GM19324 (cell line): ENCODE measurements around the gene TWF2.
"Not testable (repeated sequence)": the region's sequence is repeated elsewhere in the genome, so short reads cannot be mapped to it uniquely, and the experiment has no call there.

Source experiments
- ATAC-seq: cut with Tn5 transposase; IDR thresholded peaks from one replicate; pipeline ENCODE4 v1.9.1; 2021; ENCODE audit warnings: mild to moderate bottlenecking, moderate library complexity; ENCODE audit not compliant: unreplicated experiment, low FRiP score

TWF2 gene

DNA sequence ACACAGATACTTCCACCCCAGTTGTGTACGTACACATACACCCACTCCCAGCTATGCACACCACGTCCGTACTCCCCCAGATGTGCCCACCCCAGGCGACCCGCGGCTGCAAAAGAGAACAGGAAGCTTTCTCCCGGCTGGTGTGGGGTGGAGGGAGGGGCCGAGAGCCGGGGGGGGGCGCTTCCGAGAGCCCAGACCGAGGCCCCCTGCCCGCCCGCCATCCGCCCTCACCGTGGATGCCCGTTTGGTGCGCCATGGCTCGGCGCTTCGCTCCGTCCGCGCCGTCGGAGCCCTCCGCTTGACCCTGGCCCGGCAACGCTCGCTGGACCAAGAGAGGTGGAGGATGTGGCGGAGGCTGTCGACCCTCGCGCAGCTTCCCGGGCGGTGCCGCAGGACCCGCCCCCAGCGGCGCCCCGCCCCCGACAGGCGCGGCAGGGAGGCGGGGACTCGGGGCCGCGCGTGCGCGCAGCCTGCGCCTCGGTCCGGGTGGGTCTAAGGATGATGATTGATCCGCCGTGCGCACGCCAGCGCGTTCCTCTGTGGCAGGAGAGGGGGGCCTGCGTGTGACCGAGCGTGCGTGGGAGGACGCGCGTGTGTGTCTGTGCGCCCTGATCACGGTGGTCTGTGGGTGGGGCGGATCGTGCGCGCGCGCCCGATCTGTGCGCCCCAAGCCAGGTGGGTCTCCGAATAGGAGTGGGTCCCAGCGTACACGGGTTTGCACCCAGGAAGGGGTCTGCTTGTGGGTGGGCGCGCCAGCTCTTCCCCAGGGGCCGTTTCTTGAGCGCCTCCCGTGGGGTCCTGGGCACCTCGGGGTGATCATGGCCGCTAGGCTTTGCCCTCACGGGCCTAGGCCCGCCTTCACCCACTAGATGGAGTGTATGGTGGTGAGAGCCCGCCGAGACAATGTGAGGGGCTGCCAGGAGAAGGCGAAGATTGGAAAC, at the start of gene TWF2:
TSS of gene TWF2 (minus strand) at position 398 of the 941 bp plus-strand sequence. CDS start at position 256, 142 bp downstream.
- peak; percentile 82 for ATAC-seq

DNA sequence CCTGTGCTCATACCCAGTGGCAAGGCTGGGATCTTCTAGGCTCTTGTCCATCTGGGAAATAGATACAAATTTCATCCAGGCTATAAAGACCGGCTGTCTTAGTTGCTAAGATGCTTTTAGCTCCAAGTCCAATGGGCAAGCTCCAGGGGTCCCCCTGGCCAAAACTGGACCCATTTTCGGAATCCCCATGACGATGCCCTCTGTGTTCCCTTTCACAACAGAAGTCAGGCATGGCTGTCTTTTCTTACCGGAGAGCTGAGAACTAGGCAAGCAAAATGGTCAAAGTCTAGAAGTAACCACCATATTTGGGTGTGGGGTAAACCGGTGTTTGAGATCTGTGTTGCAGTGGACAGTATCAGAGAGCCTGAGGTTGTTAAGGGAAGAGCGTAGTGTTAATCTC, 49.7 kb upstream of the TWF2 start:
- no peak for ATAC-seq

DNA sequence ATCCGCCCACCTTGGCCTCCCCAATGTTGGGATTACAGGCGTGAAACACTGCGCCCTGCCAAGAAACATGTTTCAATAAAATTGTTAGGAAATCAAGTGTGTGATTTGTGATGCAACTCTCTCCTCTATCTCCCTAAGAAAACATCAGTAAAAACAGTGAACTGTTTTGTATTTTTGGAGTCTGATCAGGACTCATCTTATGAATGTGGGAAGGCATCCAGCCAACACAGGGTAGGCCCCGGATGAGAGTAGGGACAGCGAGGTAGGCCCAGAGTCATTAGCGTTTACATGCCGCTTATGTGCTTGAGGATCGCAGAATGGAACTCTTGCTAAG, 47.8 kb upstream of the TWF2 start:
- no peak for ATAC-seq

DNA sequence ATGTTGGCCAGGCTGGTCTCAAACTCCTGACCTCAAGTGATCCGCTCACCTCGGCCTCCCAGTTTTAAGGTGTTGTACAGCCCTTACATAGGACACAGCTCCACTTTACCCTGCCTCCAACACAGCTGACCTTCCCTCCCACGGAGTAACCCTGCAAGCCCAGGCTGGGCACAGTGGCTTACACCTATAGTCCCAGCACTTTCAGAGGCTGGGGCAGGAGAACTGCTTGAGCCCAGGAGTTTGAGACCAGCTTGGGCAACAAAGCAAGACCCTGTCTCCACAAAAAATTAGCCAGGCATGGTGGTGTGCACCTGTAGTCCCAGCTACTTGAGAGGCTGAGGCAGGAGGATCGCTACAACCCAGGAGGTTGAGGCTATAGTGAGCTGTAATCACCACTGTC, 45.1 kb upstream of the TWF2 start:
- not testable (repeated sequence) for ATAC-seq

DNA sequence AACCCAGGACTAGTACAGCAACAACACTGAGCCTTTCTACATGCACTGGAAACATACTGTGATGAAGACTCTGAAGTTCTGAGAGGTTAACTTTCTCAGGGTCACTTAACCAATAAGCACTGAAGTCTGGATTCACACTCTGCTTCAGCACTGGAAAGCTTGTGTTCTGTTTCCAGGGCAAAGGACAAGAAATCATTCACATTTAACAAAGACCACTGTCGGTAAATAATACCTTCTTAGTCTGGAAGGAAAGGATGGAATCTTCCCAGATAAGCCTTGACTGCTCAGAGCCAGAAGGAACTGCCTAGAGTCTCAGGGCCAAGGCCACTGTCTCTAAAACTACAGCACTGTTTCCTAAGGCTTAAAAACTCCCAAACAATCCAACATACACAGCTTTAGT, 44.3 kb upstream of the TWF2 start:
- no peak for ATAC-seq

DNA sequence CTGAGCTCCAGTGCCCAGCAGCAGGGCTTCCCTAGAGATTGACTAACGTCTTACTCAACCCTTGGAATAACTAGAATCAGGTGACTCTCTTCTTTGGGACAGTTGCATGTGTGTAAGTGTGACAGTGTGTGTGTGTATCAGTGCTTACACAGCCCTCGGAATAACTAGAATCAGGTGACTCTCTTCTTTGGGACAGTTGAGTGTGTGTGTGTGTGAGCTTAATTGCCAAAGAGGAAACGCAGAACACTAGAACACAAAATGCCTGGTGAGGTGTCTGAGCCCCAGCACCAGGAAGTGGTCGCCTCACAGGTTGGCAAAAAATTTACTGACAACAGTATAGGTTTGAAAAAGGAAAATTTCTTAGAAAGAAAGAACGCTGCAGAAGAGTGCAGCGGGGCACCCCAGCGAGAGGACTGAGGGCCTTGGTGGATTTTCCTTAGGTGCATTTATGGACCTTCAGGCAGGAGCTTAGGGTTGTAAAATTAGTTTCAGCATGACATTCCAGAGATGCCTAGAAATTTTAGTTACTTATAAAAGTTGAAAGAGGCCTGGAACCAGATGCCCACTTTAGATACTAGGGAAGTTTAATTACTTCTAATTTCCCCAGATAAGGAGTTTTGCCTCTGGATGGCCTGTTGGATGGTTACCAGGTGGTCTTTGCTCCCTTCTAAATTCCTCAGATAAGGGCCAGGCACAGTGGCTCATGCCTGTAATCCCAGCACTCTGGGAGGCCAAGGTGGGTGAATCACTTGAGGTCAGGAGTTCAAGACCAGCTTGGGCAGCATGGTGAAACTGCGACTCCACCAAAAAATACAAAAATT, 43.2 kb upstream of the TWF2 start:
- ATAC-seq, result no peak

DNA sequence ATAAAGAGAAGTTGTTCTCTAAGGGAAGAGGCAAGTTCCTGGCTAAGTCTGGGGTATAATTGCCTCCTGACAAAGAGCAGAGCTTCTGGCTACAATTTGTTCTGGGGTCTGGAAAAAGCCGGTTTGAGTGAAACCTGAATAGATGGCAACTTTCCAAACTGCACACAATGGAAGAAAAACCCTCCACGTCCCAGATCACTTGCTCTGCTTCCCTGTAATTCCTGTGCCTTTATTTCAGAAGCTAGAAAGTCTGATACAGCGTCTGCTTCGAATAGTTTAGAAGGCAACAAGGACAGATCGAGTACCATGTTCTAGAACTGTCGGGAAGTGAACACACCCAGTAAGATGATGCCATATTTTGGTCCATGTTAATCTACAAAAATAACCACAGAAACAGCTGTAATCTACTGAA, 41.1 kb upstream of the TWF2 start:
- no peak for ATAC-seq

DNA sequence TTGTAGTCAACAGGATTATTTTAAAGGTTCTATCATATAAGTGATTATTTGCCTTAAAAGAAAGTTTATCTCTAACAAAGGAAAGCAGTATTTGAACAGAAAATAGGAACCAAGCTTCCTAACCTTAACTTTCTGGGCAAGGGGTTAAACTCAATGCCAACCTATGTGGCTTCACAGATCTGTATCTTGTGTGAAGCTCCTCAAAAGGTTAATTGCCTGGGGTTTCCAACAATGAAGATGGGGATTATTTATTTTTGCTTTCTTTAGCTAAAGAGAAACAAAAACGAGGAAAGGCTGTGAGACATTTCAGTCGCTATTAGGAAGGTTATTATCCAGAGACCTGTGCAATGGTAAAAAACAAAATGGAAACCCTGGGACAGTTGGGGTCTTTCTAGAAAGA, 40.6 kb upstream of the TWF2 start:
- ATAC-seq, result no peak

DNA sequence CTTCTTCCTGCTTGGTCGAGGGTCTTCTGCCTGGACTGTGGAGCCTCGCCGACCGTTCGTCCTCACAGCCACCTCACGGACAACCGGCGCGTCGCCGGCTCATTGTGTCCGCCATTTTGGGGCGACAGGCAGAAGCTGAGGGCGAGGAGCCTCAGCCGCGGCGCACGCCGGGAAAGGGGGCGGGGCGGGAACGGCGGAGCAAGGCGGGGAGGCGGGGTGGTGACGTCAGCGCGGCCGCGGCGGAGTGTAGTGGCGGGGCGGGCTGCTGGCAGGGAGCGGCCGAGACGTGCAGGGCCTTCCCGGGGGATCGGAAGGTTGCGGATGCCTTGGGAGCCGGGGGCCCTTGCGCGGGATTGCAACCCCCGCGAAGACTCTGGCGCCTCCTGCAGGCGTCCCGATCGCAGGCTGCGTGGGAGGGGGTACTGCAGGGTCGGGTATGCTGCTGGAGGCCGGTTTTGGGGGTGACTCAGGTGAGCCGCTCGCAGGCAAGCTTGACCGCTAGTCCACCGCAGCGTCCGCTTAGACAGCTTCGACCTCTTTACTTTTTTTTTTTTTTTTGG, 39.6 kb upstream of the TWF2 start, which contains the start of gene WDR82:
TSS of gene WDR82 (minus strand) at position 140 of the 560 bp plus-strand sequence. CDS start 288 bp downstream, outside the sequence.
- ATAC-seq, result peak; percentile 82

DNA sequence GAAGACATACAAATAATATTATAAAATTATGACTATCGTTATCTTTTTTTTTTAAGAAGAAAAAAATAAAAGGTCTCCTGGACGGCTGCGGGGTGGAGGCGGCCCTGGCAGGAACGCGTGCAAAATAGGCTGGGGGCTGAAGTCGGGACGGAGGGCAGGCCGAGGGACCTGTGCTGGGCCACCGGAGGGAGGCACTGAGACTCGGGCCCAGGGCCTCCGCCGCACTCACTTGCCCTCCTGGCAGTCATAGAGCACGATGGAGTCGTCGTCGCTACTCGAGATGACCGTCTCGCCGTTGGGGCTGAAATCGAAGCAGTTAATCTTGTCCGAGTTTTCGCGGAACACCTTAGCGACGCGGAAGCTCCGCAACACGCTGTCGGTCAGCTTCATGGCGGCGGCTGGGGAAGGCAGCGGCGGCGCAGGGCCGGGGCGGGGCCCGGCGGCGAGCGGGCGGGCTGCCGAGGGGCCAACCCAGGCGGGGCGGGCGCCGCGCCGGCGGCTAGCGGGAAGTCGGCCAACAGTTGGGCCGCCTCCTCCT, 39.1 kb upstream of the TWF2 start:
- ATAC-seq, result peak; percentile 81

DNA sequence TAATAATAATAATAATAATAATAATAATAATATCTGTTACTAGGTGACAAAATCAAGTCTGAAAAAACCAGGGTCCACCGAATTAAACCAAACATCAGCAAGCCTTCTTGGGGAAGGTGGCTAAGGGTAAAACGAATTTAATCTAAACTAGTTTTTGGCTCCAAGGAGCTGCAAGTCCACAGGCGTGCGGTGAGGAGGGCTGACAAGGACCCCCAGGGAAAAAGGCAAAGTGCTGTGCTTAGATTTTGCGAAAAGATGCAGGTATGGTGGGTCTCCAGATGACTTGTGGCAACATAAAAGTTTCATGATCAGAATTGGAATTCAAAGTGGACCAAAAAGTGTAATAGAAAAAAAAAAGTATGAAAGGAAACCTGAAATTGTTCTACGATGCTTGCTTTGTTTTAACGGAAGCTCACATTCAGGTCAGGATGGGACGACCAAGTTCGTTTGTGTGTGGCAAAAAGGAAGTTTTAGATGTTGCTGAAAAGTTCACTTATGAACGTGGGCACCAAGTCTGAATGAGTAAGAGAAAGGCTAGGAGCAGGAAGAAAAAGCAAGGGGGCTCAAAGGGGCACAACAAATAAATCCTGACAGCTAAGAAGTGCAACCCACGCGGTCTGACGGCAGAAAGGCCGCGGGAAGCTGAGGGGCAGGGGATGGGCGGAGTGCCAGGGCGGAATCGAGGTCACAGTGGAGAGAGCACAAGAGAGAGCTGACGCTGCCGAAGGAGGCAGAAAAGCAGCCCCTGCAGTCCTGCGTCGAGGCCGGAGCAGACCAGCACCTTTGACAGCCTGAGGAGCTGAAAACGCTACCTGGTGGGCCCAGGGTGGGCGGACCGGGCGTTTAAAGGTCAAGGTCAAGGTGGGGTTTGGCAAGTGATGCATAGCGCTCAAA, 38.4 kb upstream of the TWF2 start:
- no peak for ATAC-seq

DNA sequence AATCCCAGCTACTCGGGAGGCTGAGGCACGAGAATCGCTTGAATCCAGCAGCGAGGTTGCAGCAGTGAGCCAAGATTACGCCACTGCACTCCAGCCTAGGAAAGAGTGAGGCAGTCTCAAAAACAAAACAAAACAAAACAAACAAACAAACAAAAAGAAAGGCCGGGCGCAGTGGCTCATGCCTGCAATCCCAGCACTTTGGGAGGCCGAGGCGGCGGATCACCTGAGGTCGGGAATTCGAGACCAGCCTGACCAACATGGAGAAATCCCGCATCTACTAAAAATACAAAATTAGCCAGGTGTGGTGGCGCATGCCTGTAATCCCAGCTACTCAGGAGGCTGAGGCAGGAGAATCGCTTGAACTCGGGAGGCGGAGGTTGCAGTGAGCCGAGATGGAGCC, 35.8 kb upstream of the TWF2 start:
- not testable (repeated sequence) for ATAC-seq

DNA sequence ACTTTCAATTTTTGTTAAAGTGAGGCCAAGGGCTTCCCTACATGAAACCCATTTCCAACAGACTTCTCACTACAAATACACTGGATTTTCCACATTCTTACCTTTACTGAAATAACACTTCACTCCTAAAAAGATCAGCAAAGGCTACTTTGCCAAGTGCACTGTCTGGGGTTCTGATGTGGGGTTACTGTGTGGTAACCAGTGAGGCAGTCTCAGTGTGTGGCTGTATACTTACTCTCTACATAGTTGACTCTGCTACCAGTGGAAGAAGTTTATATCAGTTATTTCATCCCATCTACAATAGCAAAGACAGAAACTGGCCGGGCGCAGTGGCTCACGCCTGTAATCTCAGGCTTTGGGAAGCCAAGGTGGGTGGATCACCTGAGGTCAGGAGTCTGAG, 33.9 kb upstream of the TWF2 start:
- no peak for ATAC-seq

DNA sequence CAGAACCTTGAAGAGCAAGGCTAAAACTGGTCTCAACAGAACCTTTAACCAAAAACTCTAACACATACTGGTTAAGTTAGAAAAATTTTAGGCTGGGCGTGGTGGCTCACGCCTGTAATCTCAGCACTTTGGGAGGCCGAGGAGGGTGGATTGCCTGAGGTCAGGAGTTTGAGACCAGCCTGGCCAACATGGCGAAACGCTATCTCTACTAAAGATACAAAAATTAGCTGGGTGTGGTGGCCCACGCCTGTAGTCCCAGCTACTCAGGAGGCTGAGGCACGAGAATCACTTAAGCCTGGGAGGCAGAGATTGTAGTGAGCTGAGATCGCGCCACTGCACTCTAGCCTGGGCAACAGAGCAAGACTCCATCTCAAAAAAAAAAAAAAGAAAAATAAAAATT, 33.2 kb upstream of the TWF2 start:
- ATAC-seq, result not testable (repeated sequence)

DNA sequence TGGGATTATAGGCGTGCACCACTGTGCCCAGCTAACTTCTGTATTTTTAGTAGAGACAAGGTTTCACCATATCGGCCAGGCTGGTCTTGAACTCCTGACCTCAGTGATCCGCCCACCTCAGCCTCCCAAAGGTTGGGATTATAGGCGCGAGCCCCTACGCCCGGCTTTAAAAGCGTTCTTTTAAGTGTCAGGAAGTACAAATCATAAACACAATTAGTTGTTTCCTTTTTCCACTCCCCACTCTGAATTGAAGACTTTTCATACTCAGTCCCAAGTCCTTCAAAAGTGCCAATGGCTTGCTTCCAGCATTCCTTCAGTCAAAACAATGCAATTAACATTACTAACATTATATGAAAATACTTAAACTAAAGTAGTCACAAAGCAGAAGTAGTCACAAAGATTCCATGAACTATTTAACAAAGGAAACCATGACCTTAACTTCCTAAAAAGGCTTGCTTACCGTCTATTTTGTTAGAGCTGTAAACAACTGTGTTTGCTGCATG, 31.3 kb upstream of the TWF2 start:
- ATAC-seq, result no peak

DNA sequence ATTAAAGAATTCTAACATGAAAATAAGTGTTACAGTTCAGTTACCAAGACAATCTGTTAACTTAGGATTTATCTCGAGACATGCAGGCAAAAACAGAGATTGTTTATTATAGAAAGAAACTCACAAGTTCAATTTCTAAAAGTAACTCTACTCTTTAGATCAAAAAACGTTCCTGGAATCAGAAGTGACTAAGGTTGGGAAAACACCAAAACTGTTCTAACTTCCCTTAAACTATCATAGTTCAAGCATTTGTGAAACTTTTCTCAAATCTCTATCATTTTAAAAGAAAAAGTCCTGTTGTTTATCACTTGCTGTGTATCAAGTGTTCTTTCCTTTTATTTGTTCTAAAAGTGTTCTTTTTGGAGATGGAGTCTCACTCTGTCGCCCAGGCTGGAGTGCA, 30.8 kb upstream of the TWF2 start:
- ATAC-seq, result no peak

DNA sequence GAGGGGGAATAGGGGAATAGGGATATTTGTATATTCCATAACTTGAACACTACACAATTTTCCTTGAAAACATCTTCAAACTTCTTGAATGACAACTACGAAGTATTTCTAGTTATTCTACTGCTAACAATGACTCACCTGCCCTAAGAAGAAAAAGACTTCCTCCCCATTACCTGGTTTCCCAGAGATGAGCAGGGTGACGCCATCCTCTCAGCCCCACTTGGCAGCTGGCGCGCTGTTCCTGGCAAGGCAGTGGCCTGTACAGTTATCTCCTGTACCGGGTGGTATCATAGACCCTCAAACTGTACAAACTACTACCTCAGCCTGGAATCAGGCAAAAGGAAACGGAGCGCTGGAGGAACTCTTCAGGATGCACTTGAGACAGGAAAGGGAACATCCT, 29.1 kb upstream of the TWF2 start:
- no peak for ATAC-seq

DNA sequence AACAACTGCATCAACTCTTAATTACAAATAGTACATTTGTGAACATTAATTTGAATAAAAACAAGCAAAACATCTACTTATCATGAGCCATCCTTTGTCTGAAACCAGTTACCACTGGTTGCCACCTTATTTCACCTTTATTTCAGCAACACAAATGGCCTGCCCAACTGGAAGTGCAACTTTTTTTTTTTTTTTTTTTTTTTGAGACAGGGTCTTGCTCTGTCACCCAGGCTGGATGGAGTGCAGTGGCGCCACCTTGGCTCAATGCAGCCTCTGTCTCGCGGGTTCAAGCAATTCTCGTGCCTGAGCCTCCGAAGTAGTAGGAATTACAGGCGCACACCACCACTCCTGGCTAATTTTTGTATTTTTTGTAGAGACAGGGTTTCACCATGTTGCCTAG, 26.4 kb upstream of the TWF2 start:
- no peak for ATAC-seq

DNA sequence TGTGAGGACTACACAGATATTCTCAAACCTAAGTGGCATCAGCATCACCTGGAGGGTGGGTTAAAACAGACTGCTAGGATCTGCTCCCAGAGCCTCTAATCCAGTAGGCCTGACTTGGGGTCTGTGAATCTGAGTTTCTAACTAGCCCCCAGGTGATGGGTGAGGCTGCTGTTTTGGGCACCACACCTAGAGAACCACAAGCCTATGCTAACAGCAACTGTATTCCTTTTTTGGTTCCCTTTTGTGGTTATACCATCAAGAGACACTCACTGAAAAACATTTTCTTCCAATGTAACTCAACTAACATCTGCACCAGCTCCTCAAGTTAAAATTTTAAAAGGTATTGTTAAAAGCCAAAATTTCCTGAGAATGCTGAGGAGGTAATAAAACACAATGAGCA, 23.5 kb upstream of the TWF2 start:
- ATAC-seq, result no peak

DNA sequence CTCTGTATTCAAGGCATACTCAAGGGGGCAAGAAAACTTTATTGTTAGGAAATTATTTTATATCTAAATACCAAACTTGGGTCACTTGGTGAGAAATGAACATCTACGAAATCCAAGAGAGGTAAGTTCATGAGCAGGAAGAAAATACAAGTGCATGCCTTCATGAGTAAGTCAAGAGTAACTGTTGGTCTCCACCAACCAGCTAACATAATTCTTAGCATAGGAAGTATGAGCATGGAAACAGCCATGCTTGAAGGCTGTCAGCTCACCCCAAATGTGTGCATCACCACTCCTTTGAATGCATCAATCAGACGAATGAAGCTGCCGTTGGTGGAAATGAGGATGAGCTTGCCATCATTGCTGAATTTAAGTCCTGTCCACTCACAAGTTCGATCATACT, 20.5 kb upstream of the TWF2 start:
- no peak for ATAC-seq
